HG02798 (cell line): Measurements from ENCODE around the gene PASK.
A peak's percentile ranks its signal among the peaks of the same experiment; 100 is the strongest.

Source experiments
- ATAC-seq: cut with Tn5 transposase; IDR thresholded peaks from one replicate; pipeline ENCODE4 v1.9.1; 2021; ENCODE audit warnings: mild to moderate bottlenecking; ENCODE audit not compliant: unreplicated experiment, poor library complexity

PASK gene

GRCh38 chr2:241149925-241150659, 820 bp upstream of the PASK start, which contains the start of gene PPP1R7:
Gene PPP1R7 (plus strand): TSS chr2:241150467. CDS start chr2:241150496, 29 bp downstream.
- peak; percentile 82 for ATAC-seq

GRCh38 chr2:241149675-241149924, 328 bp upstream of the PASK start:
- peak; percentile 9 for ATAC-seq

- no peak for ATAC-seq
Measured at GRCh38 chr2:241148239-241148638, 1.0 kb downstream of the PASK start.

DNA sequence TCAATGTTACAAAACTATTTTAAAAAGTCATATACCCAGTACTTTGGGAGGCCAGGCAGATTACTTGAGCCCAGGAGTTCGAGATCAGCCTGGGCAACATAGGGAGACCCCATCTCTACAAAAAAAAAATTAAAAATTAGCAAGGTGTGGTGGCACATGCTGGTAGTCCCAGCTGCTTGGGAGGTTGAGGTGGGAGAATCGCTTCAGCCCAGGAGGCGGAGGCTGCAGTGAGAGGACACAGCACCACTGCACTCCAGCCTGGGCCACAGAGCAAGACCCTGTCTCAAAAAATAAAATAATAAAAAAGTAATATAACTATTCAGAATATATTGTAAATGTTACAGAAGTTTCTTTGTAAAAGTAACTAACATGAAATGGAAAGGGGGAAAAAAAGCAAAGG, 1.9 kb downstream of the PASK start:
- ATAC-seq = no peak

DNA sequence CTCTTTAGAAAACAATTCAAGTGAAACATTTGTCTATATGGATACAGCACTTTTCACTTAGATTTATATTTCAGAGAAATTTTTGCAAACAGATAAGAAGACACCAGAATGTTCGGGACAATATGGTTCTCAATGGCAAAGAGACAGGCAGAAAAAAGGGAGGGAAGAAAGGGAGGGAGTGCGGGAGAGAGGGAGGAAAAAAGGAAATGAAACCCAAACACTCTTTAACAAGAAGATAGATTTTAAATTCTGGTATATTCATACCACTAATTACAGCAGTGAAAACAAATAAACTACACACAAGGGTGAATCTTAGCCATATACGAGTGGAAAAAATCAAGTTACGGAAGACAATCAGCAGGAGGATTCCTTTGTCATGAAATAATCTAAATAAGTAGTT, 3.0 kb downstream of the PASK start:
- no peak for ATAC-seq

GRCh38 chr2:241142593-241142992, 6.7 kb downstream of the PASK start:
- no peak for ATAC-seq

DNA sequence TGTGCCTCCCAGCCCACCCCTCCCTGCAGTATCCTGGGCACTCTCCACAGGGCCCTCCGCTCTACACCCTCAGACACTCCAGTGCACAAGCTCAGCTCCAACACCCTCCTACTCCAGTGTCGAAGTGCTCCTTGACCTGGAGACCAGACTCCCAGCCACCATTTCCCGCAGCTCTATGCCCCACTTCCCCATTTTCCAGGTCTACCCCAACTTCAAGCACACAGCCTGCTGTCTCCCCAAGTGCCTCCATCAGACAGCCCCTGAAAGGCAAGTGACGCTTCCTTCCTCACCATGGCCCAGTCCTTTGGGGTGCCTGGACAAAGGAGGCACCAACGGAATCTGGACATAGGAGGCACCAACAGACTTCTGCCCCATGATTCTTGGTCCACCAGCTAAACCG, 7.2 kb downstream of the PASK start:
- ATAC-seq = no peak

DNA sequence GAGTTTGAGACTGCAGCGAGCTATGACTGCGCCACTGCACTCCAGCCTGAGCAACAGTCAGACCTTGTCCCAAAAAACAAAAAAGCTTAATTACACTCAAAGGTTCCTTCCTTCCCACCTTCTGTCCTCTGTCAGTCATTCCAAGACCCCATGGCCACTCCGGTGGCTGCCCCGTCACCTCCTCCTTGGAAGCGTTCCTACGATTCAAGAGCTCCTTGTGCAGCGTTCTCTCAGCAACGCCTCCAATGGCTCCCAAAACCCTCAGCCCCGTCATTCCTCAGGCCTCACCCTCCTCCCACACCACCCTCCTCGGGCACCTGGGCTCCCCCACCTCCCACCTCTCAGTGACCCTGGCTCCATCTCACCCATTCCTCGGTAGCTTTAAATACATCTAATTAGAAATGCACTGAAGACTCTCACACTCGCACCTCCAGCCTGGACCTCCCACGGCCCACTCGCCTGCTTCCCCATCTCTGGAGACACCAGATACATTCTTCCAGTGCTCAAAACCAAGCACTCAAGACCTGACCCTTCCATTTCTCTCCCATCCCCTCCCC, 8.0 kb downstream of the PASK start:
- ATAC-seq = no peak

DNA sequence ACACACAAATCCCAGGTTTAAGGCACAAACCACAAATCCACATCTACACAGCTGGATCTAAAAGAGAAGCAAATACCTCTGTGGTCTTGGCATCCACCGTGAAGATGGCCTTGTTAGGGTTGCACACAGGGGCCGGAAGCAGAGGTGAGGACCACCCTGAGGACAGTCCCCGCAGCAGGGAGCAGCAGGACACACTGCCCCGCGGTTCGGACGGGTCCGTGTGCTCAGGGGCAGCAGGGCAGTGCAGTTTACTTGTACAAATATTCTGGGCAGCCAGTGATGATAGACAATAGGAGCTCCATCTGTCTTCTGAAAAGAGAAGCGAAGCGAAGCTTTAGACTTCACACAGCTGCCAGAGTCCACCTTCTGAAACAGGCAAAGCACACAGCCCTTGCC, 8.8 kb downstream of the PASK start:
- ATAC-seq = no peak

DNA sequence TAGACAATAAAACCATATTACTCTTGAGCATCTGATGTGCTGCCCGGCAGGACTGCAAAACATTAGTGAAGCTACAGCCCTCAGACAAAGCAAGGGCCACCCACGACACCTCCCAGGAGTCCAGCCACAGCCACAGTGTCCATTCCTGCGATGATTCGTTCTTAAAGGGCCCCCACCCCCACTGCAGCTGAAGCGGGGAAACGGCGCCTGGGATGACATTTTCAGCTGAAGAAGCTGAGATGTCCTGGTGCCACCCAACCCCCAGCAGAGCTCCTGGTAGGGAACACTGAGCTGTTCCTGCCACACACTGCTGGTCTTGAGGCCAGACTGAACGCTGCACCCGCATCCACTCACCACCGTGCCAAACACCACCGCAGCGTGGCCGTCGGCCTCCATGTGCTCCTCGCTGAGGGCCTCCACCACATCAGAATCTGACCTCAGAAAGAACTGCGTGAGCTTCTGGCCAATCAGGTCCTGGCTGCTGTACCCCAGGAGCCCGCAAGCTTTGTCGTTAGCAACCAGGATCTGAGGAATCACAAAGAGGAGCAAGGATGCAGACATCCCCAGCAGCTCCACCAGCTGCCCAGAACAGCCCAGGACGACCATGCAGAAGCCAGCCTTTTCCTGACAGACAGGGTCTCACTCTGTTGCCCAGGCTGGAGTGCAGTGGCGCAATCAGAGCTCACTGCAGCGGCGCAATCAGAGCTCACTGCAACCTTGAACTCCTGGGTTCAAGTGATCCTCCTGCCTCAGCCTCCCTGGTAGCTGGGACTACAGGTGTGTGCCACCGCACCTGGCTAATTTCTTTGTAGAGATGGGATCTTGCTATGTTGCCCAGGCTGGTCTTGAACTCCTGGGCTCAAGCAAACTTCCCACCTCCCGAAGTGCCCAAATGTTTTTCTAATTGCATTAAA, 9.5 kb downstream of the PASK start:
- no peak for ATAC-seq

DNA sequence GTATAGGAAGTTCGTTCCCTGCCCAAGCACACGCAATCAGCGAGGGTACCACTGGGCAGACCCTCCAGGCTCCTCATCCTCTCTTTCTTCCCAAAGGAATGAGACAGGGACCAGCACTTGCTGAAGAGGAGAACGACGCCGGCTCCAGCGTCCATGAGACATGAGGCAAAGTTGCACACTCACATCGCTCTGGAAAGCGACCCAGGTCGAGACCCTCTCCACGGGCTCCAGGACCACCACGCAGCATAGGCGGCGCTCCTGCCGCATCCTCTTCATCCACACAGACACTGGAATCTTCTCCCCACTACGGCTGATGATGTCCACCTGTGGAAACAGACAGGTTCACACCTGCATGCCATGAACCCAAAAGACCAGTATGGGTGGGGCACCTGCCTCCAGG, 10.8 kb downstream of the PASK start:
- no peak for ATAC-seq

GRCh38 chr2:241137276-241138190, 11.7 kb downstream of the PASK start:
- ATAC-seq = no peak

- ATAC-seq = no peak
Measured at GRCh38 chr2:241136661-241137260, 12.5 kb downstream of the PASK start.

DNA sequence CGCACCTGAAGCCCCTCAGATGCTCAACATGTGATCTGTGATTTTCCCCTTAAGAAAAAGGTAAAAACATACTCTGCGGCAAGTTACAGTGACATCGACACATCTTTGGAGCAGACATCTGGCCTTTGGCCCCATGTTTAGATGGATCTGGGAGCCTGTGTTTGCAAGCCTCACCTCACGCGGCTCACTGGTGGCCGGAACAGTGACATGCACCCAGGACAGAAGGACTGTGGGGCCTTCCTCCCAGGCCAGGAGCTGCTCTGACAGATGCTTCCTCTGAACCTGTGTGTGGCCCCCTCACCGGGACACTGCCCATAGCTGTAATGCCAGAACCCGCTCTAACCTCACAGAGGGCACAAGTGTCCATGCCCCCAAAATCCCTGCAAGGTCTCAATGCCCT, 13.1 kb downstream of the PASK start:
- ATAC-seq = no peak

DNA sequence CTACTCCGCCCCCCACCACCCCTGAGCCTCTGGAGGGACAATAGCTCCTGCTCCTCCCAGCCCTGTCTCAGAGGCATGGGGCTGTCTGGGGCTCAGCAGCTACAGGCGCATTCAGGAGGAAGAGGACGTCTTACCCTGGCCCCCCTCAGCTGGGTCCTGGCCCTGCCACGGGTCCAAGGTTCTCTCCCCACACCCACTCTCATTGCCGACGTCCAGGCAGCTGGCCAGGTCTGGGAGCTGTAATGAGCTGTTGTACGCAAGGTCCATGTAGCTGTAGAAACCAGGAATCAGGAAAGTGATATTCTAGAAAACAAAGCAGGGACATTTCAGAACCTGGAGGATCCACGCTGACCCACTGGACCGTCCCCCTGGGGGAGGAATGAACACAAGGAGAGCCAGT, 13.5 kb downstream of the PASK start:
- no peak for ATAC-seq

GRCh38 chr2:241134711-241135110, 14.6 kb downstream of the PASK start:
- ATAC-seq = no peak

DNA sequence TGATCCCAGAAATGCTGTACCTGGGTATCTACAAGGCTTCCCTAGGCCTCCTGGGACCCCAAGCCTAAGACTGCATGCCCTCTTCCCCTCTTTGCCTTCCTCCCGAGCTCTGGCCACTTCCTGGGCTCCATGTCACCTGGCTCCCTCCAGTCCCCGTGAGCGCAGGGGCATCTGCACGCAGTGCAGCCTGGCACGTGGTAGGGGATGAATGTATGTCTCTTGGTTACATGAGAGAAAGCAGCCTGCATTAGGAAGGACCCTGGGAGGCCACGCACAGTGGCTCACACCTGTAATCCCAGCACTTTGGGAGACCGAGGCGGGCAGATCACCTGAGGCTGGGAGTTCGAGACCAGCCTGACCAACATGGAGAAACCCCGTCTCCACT, 15.8 kb downstream of the PASK start:
- ATAC-seq = no peak

DNA sequence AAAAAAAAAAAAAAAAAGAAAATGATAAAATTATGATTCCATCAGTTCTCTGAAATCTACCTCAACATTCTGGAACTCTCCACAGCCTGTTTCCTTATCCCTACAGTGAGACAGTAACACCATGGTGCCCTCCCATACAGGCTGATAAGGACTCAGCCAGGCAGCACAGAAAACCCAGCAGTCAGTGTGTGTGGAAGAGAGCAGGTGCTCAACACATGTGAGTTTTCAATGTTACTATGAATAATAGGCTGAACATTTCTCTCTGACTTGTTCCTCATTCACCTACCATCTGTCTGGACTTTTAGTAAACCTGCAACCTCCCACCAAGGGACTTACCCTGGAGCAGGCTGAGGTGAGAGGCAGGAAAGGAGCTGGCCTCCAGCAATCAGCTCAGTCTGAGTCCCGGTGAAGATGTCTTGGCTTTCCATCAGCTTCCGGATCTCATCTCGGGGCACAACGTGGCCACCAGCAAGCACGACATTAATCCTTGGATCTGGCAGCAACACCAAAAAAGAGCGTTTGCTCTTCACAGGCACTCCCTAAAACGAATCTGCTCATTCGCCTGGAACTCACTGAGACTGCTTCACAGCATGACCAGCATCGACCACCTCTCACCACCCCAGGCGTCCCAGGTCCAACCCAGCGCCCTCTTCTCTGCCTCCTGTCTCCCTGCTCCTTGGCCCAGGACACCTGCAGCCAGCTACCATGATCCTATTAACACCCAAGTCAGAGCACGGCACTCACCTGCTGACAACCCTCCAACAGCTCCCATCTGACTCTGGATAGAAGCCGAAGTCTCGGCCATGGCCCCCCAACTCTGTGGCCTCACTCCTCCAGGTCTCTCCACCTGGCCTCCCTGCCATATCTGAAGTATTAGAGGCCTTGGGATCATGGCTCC, 16.5 kb downstream of the PASK start:
- no peak for ATAC-seq

- no peak for ATAC-seq
Measured at GRCh38 chr2:241131531-241131930, 17.7 kb downstream of the PASK start.
